ENCODE data around the gene ARL4C. TPM values are rescaled to one million over a fixed set of nuclear protein-coding genes. Genes with fewer than 3 reads are reported as not detected.
A peak's percentile ranks its signal among the peaks of the same experiment; 100 is the strongest.

Gene ARL4C
- total RNA-seq, 1 donor from 2014 or later, result 17.4 TPM

- Histone ChIP-seq H3K9me3 (no peaks in the 10 kb centered on the region), H3K4me1 (peaks cover 34% of the 10 kb centered on the region), H3K4me3 (peak overlapping the region; percentile 72 to 76), H3K27ac (peak overlapping the region; percentile 88), H3K27me3 (no peaks in the 10 kb centered on the region), H3K36me3 (no peaks in the 10 kb centered on the region)
- no peak for DNase-seq (ENCODE audit: extremely low spot score in 2 of 2)
- intact Hi-C loops (cut with DNase I), result loop anchor here (10.0 kb wide), 1 partner anchor 210 kb away; no protein-coding TSS in a partner anchor
- TF ChIP-seq POLR2A (IDR thresholded peaks at IDR 0.05), result peak in 1 of 2 donors; percentile 7
- no peak for TF ChIP-seq CTCF (IDR thresholded peaks at IDR 0.05)
These were observed 2.3 kb downstream of the ARL4C start for GRCh38 chr2:234494361-234495250.

GRCh38 chr2:234493796-234494195, 3.1 kb downstream of the ARL4C start:
- intact Hi-C loops (cut with DNase I), result loop anchor here (10.0 kb wide), 1 partner anchor 209 kb away; no protein-coding TSS in a partner anchor

GRCh38 chr2:234492717-234493485, 4.0 kb downstream of the ARL4C start:
- H3K27ac ChIP-seq, result peak overlapping the region; percentile 14
- H3K27me3 ChIP-seq, result no peaks in the 10 kb centered on the region
- no peak for TF ChIP-seq POLR2AphosphoS5 (IDR thresholded peaks at IDR 0.05; ENCODE audit: insufficient read depth in 1 of 2, low read depth in 1 of 2)
- no peak for TF ChIP-seq POLR2A (IDR thresholded peaks at IDR 0.05)
- no peak for TF ChIP-seq CTCF (IDR thresholded peaks at IDR 0.05)
- intact Hi-C loops (cut with DNase I), result loop anchor here (10.0 kb wide), 1 partner anchor 208 kb away; no protein-coding TSS in a partner anchor
- H3K4me3 ChIP-seq, result peak overlapping the region; percentile 11 to 76
- H3K9me3 ChIP-seq, result no peaks in the 10 kb centered on the region
- DNase-seq (ENCODE audit: extremely low spot score in 2 of 2), result no peak
- no peaks in the 10 kb centered on the region for H3K36me3 ChIP-seq
- H3K4me1 ChIP-seq, result peaks cover 34% of the 10 kb centered on the region

More at GRCh38 chr2:234493796-234494195, 3.1 kb downstream of the ARL4C start:
- H3K27ac ChIP-seq, result peak overlapping the region; percentile 88
- peak overlapping the region; percentile 11 to 76 for H3K4me3 ChIP-seq
- no peaks in the 10 kb centered on the region for H3K9me3 ChIP-seq
- peaks cover 34% of the 10 kb centered on the region for H3K4me1 ChIP-seq
- H3K27me3 ChIP-seq, result no peaks in the 10 kb centered on the region
- DNase-seq (ENCODE audit: extremely low spot score in 2 of 2), result no peak
- no peaks in the 10 kb centered on the region for H3K36me3 ChIP-seq
- no peak for TF ChIP-seq POLR2AphosphoS5 (IDR thresholded peaks at IDR 0.05; ENCODE audit: insufficient read depth in 1 of 2, low read depth in 1 of 2)
- TF ChIP-seq POLR2A (IDR thresholded peaks at IDR 0.05), result no peak
- no peak for TF ChIP-seq CTCF (IDR thresholded peaks at IDR 0.05)

GRCh38 chr2:234491897-234492296, 5.0 kb downstream of the ARL4C start:
- TF ChIP-seq POLR2A (IDR thresholded peaks at IDR 0.05), result no peak
- TF ChIP-seq CTCF (IDR thresholded peaks at IDR 0.05), result no peak
- TF ChIP-seq POLR2AphosphoS5 (IDR thresholded peaks at IDR 0.05; ENCODE audit: insufficient read depth in 1 of 2, low read depth in 1 of 2), result no peak
- Histone ChIP-seq H3K27me3 (no peaks in the 10 kb centered on the region), H3K36me3 (no peaks in the 10 kb centered on the region), H3K4me3 (no peak overlapping the region), H3K4me1 (peaks cover 28% of the 10 kb centered on the region), H3K9me3 (no peaks in the 10 kb centered on the region), H3K27ac (no peak overlapping the region)
- no peak for DNase-seq (ENCODE audit: extremely low spot score in 2 of 2)
- intact Hi-C loops (cut with DNase I), result loop anchor here (10.0 kb wide), 1 partner anchor 207 kb away; no protein-coding TSS in a partner anchor
